ENCODE measurements around the gene ZNF236. TPM values are rescaled to one million over a fixed set of nuclear protein-coding genes. Genes with fewer than 3 reads are reported as not detected.

ZNF236 gene
- total RNA-seq, 1 experiment from 2014 or later, result 14.9 TPM

GRCh38 chr18:76928179-76928868, 106.0 kb downstream of the ZNF236 start:
- Mint-ChIP-seq H3K27me3 (ENCODE audit: insufficient read depth, unreplicated experiment) (no peaks in the 10 kb centered on the region), H3K9me3 (ENCODE audit: unreplicated experiment) (no peaks in the 10 kb centered on the region), H3K4me1 (ENCODE audit: low read depth, unreplicated experiment) (no peaks in the 10 kb centered on the region), H3K27ac (ENCODE audit: unreplicated experiment) (no peak overlapping the region), H3K36me3 (ENCODE audit: insufficient read depth, unreplicated experiment) (peaks cover 17% of the 10 kb centered on the region), H3K4me3 (ENCODE audit: unreplicated experiment) (no peak overlapping the region)
- Histone ChIP-seq H3K9me3 (no peaks in the 10 kb centered on the region), H3K4me1 (no peaks in the 10 kb centered on the region), H3K4me3 (ENCODE audit: low read depth, low read length) (no peak overlapping the region), H3K36me3 (ENCODE audit: control insufficient read depth, insufficient read depth, low read length) (no peaks in the 10 kb centered on the region), H3K27me3 (replicated peaks; ENCODE audit: control insufficient read depth, insufficient read depth, low read length) (no peaks in the 10 kb centered on the region)
- no peak for DNase-seq
- TF ChIP-seq CTCF (IDR thresholded peaks at IDR 0.05; ENCODE audit: insufficient read depth in 1 of 2, low read depth in 1 of 2, low read length in 1 of 2, severe bottlenecking in 1 of 2, unreplicated experiment in 1 of 2), result no peak
- intact Hi-C loops (cut with micrococcal nuclease; ENCODE audit: unreplicated experiment), result no loop called here
- no TSS peak for BruUV-seq (replicated peaks)
- POLR2A ChIA-PET, result no interaction called here
- CTCF ChIA-PET, result no interaction called here

GRCh38 chr18:76931171-76931570, 108.8 kb downstream of the ZNF236 start:
- no TSS peak for BruUV-seq (replicated peaks)
- Mint-ChIP-seq H3K27ac (ENCODE audit: unreplicated experiment) (no peak overlapping the region), H3K36me3 (ENCODE audit: insufficient read depth, unreplicated experiment) (peaks cover 17% of the 10 kb centered on the region), H3K9me3 (ENCODE audit: unreplicated experiment) (no peaks in the 10 kb centered on the region), H3K27me3 (ENCODE audit: insufficient read depth, unreplicated experiment) (no peaks in the 10 kb centered on the region), H3K4me3 (ENCODE audit: unreplicated experiment) (no peak overlapping the region), H3K4me1 (ENCODE audit: low read depth, unreplicated experiment) (no peaks in the 10 kb centered on the region)
- Histone ChIP-seq H3K4me3 (ENCODE audit: low read depth, low read length) (no peak overlapping the region), H3K9me3 (no peaks in the 10 kb centered on the region), H3K4me1 (no peaks in the 10 kb centered on the region), H3K27me3 (replicated peaks; ENCODE audit: control insufficient read depth, insufficient read depth, low read length) (no peaks in the 10 kb centered on the region), H3K36me3 (ENCODE audit: control insufficient read depth, insufficient read depth, low read length) (no peaks in the 10 kb centered on the region)
- no peak for TF ChIP-seq CTCF (IDR thresholded peaks at IDR 0.05; ENCODE audit: insufficient read depth in 1 of 2, low read depth in 1 of 2, low read length in 1 of 2, severe bottlenecking in 1 of 2, unreplicated experiment in 1 of 2)
- DNase-seq, result no peak
- ChIA-PET POLR2A (no interaction called here), CTCF (no interaction called here)
- intact Hi-C loops (cut with micrococcal nuclease; ENCODE audit: unreplicated experiment), result no loop called here

- H3K4me1 Mint-ChIP-seq (ENCODE audit: low read depth, unreplicated experiment), result no peaks in the 10 kb centered on the region
- no TSS peak for BruUV-seq (replicated peaks)
- H3K36me3 Mint-ChIP-seq (ENCODE audit: insufficient read depth, unreplicated experiment), result peaks cover 17% of the 10 kb centered on the region
Observed at GRCh38 chr18:76932026-76932819, 109.9 kb downstream of the ZNF236 start.

More at GRCh38 chr18:76932026-76932819, 109.9 kb downstream of the ZNF236 start:
- no peak overlapping the region for H3K4me3 ChIP-seq (ENCODE audit: low read depth, low read length)
- no peaks in the 10 kb centered on the region for H3K4me1 ChIP-seq
- no peaks in the 10 kb centered on the region for H3K9me3 ChIP-seq
- POLR2A ChIA-PET, result no interaction called here
- no peaks in the 10 kb centered on the region for H3K36me3 ChIP-seq (ENCODE audit: control insufficient read depth, insufficient read depth, low read length)
- H3K27me3 ChIP-seq (replicated peaks; ENCODE audit: control insufficient read depth, insufficient read depth, low read length), result no peaks in the 10 kb centered on the region
- DNase-seq, result no peak
- H3K27me3 Mint-ChIP-seq (ENCODE audit: insufficient read depth, unreplicated experiment), result no peaks in the 10 kb centered on the region
- intact Hi-C loops (cut with micrococcal nuclease; ENCODE audit: unreplicated experiment), result no loop called here
- H3K4me3 Mint-ChIP-seq (ENCODE audit: unreplicated experiment), result no peak overlapping the region
- no peaks in the 10 kb centered on the region for H3K9me3 Mint-ChIP-seq (ENCODE audit: unreplicated experiment)
- CTCF ChIA-PET, result interaction anchor here (0.6 to 1.1 kb wide), 2 partner anchors 8 to 43 kb away, joined by 3 to 7 read pairs; no protein-coding TSS in a partner anchor
- H3K27ac Mint-ChIP-seq (ENCODE audit: unreplicated experiment), result no peak overlapping the region
- TF ChIP-seq CTCF (IDR thresholded peaks at IDR 0.05; ENCODE audit: insufficient read depth in 1 of 2, low read depth in 1 of 2, low read length in 1 of 2, severe bottlenecking in 1 of 2, unreplicated experiment in 1 of 2), result no peak
